Sigmoid colon (tissue), 7 donors: ENCODE data around the gene CNBP. TPM values are rescaled to one million over a fixed set of nuclear protein-coding genes. Genes with fewer than 3 reads are reported as not detected.
"Not testable (repeated sequence)": the region's sequence is repeated elsewhere in the genome, so short reads cannot be mapped to it uniquely, and the experiment has no call there.

Experiments used
- DNase-seq: peaks from one replicate; pipeline ENCODE4 v3.0.0-alpha.2; 2019
- H3K27ac ChIP-seq, 4 donors: fragments of 200-600 bp; sonication (generic); one replicate each; pipeline ENCODE4 v1.5.1; 2016 to 2019; ENCODE audit warnings: mild to moderate bottlenecking in 1 of 4
- H3K27me3 ChIP-seq, 3 donors: fragments of 200-600 bp; sonication (generic); one replicate each; pipeline ENCODE4 v1.5.1; 2019; ENCODE audit warnings: mild to moderate bottlenecking in 1 of 3
- H3K36me3 ChIP-seq, 4 donors: fragments of 200-600 bp; sonication (generic); one replicate each; pipeline ENCODE4 v1.5.1; 2016 to 2019
- H3K4me1 ChIP-seq, 4 donors: fragments of 200-600 bp; sonication (generic); one replicate each; pipeline ENCODE4 v1.5.1; 2017 to 2019
- H3K4me3 ChIP-seq, 4 donors: fragments of 200-600 bp; sonication (generic); one replicate each; pipeline ENCODE4 v1.5.1; 2017 to 2019; ENCODE audit warnings: mild to moderate bottlenecking in 2 of 4, moderate library complexity in 1 of 4
- H3K9me3 ChIP-seq, 4 donors: fragments of 200-600 bp in 3 of 4; sonication (generic) in 3 of 4; one replicate each; pipeline versions ENCODE4 v1.5.1 to v1.6.1; 2013 to 2019
- CTCF ChIP-seq, 4 experiments: fragments of 450-650 bp in 3 of 4; fragments of 200-600 bp in 1 of 4; IDR thresholded peaks; one replicate each; pipeline ENCODE4 v1.5.1; 2016 to 2019; ENCODE audit warnings: antibody characterized with exemption in 4 of 4, mild to moderate bottlenecking in 3 of 4, moderate library complexity in 2 of 4
- EP300 ChIP-seq, 4 donors: sonication (generic); formaldehyde crosslinking; IDR thresholded peaks; one replicate each; pipeline ENCODE4 v1.6.1; 2017; ENCODE audit warnings: antibody characterized with exemption in 4 of 4
- POLR2A ChIP-seq, 2 donors: fragments of 450-650 bp; IDR thresholded peaks; one replicate each; pipeline ENCODE4 v1.6.1; 2016; ENCODE audit warnings: antibody characterized with exemption in 2 of 2, mild to moderate bottlenecking in 2 of 2, moderate library complexity in 2 of 2
- POLR2AphosphoS5 ChIP-seq, 4 donors: sonication (generic); formaldehyde crosslinking; IDR thresholded peaks; one replicate each; pipeline ENCODE4 v1.6.1; 2017; ENCODE audit warnings: antibody characterized with exemption in 4 of 4
- WGBS, 2 donors: extraction: QIAGEN DNeasy Blood & Tissue Kit; methylation state at CpG; one replicate each; pipeline ENCODE4 v1.1.7; 2013; 5-methylcytosine and 5-hydroxymethylcytosine counted together
- intact Hi-C: fragments of 100-400 bp; cut with DNase I; formaldehyde crosslinking; loops from one replicate; pipeline ENCODE4 v1.15.1; 2023
- polyA plus RNA-seq, 3 donors: library from polyadenylated mRNA; stranded (reverse); fragments of 200-250 nt; gene quantifications; one replicate each; pipeline ENCODE4 v1.2.3, GENCODE V29; 2013
- total RNA-seq, 4 donors: library from RNA; depleted of rRNA; stranded (reverse); fragments of >200 nt; gene quantifications; one replicate each; pipeline ENCODE4 v1.1.0, GENCODE V29; 2016
- donor health status: healthy with polysubstance abuse.
- donor health status: Bipolar disorder and iron deficiency.
- donor health status: healthy.

Gene CNBP
- total and polyA plus RNA-seq, 7 donors: 251 to 687 (median 398) TPM

GRCh38 chr3:129199366-129199765 is 15.7 kb upstream of the CNBP start:
- H3K27ac ChIP-seq: peak overlapping the region in 1 of 4 donors; percentile 88
- no peaks in the 10 kb centered on the region for H3K9me3 ChIP-seq
- no peaks in the 10 kb centered on the region for H3K36me3 ChIP-seq
- H3K4me1 ChIP-seq: peaks cover 0 to 31% (median 28%) of the 10 kb centered on the region in 4 donors
- intact Hi-C loops: loop anchor here (5.0 kb wide), 1 partner anchor 43 kb away; no protein-coding TSS in a partner anchor
- WGBS, 2 donors: 84% methylated on average over 8 of the region's 8 CpGs
- TF ChIP-seq POLR2A (IDR thresholded peaks at IDR 0.05) (no peak), EP300 (IDR thresholded peaks at IDR 0.05) (no peak), CTCF (IDR thresholded peaks at IDR 0.05) (no peak), POLR2AphosphoS5 (IDR thresholded peaks at IDR 0.05) (no peak)
- no peaks in the 10 kb centered on the region for H3K27me3 ChIP-seq
- H3K4me3 ChIP-seq: no peak overlapping the region
- no peak for DNase-seq

GRCh38 chr3:129197321-129197720 is 13.6 kb upstream of the CNBP start:
- Histone ChIP-seq H3K27me3 (no peaks in the 10 kb centered on the region), H3K4me3 (no peak overlapping the region), H3K27ac (peak overlapping the region; percentile 73 to 88 (median 82)), H3K36me3 (no peaks in the 10 kb centered on the region), H3K4me1 (peaks cover 0 to 31% (median 28%) of the 10 kb centered on the region in 4 donors), H3K9me3 (no peaks in the 10 kb centered on the region)
- intact Hi-C loops: loop anchor here (5.0 kb wide), 1 partner anchor 45 kb away; no protein-coding TSS in a partner anchor
- TF ChIP-seq CTCF (IDR thresholded peaks at IDR 0.05): no peak
- no peak for TF ChIP-seq POLR2A (IDR thresholded peaks at IDR 0.05)
- TF ChIP-seq POLR2AphosphoS5 (IDR thresholded peaks at IDR 0.05): no peak
- no peak for TF ChIP-seq EP300 (IDR thresholded peaks at IDR 0.05)
- 86% methylated on average over 1 of the region's 1 CpG for WGBS, 2 donors
- DNase-seq: no peak

- peak overlapping the region; percentile 73 to 88 (median 82) for H3K27ac ChIP-seq
- no peak overlapping the region for H3K4me3 ChIP-seq
- H3K27me3 ChIP-seq: no peaks in the 10 kb centered on the region
- intact Hi-C loops: loop anchor here (5.0 kb wide), 1 partner anchor 46 kb away; no protein-coding TSS in a partner anchor
- 85 to 91% methylated on average over 3 of the region's 3 CpGs for WGBS, 2 donors
- peaks cover 0 to 31% (median 28%) of the 10 kb centered on the region in 4 donors for H3K4me1 ChIP-seq
- no peak for DNase-seq
- TF ChIP-seq CTCF (IDR thresholded peaks at IDR 0.05): no peak
- TF ChIP-seq EP300 (IDR thresholded peaks at IDR 0.05): no peak
- TF ChIP-seq POLR2AphosphoS5 (IDR thresholded peaks at IDR 0.05): no peak
- no peak for TF ChIP-seq POLR2A (IDR thresholded peaks at IDR 0.05)
- H3K9me3 ChIP-seq: no peaks in the 10 kb centered on the region
- no peaks in the 10 kb centered on the region for H3K36me3 ChIP-seq
Measured at GRCh38 chr3:129196601-129197000, 12.9 kb upstream of the CNBP start.

- Histone ChIP-seq H3K4me3 (peak overlapping the region in 3 of 4 donors; percentile 16 to 22 (median 20)), H3K4me1 (peaks cover 0 to 31% (median 28%) of the 10 kb centered on the region in 4 donors), H3K27me3 (no peaks in the 10 kb centered on the region), H3K9me3 (no peaks in the 10 kb centered on the region), H3K36me3 (no peaks in the 10 kb centered on the region), H3K27ac (peak overlapping the region; percentile 73 to 88 (median 82))
- WGBS, 2 donors: 35 to 40% methylated on average over 6 of the region's 6 CpGs
- DNase-seq: peak; percentile 88
- no peak for TF ChIP-seq CTCF (IDR thresholded peaks at IDR 0.05)
- TF ChIP-seq EP300 (IDR thresholded peaks at IDR 0.05): peak in 2 of 4 donors; percentile 4 to 43
- TF ChIP-seq POLR2AphosphoS5 (IDR thresholded peaks at IDR 0.05): peak in 3 of 4 donors; percentile 37 to 81 (median 44)
- TF ChIP-seq POLR2A (IDR thresholded peaks at IDR 0.05): no peak
- intact Hi-C loops: loop anchor here (5.0 kb wide), 1 partner anchor 47 kb away; no protein-coding TSS in a partner anchor
Measured at GRCh38 chr3:129195731-129196256, 12.1 kb upstream of the CNBP start.

GRCh38 chr3:129189793-129190192 is 6.1 kb upstream of the CNBP start:
- WGBS, 2 donors: 91 to 94% methylated on average over 8 of the region's 8 CpGs
- H3K36me3 ChIP-seq, intact Hi-C loops, H3K27ac ChIP-seq, DNase-seq, H3K9me3 ChIP-seq, H3K27me3 ChIP-seq, H3K4me3 ChIP-seq: not testable (repeated sequence)
- H3K4me1 ChIP-seq: peaks cover 0 to 13% (median 8%) of the 10 kb centered on the region in 4 donors
